ENCODE measurements around the gene SPON2.

The SPON2 gene

GRCh38 chr4:1209821-1210220 is 37.4 kb upstream of the SPON2 start:
- Histone ChIP-seq H3K4me1 (peaks cover 91% of the 10 kb centered on the region), H3K36me3 (peaks cover 45% of the 10 kb centered on the region), H3K4me3 (no peak overlapping the region), H3K4me2 (peak overlapping the region; percentile 83), H3K9me3 (no peaks in the 10 kb centered on the region), H3K27ac (peak overlapping the region; percentile 38), H4K20me1 (peaks cover 72% of the 10 kb centered on the region), H3K9ac (peak overlapping the region; percentile 45; the same call in 1 of the 2 replicates), H3K27me3 (no peaks in the 10 kb centered on the region)
- no peak for TF ChIP-seq Cebpa-rat (IDR thresholded peaks at IDR 0.05)

- no peak for TF ChIP-seq Cebpa-rat (IDR thresholded peaks at IDR 0.05)
- peak overlapping the region; percentile 83 for H3K4me2 ChIP-seq
- no peaks in the 10 kb centered on the region for H3K27me3 ChIP-seq
- H3K27ac ChIP-seq = peak overlapping the region; percentile 38
- peak overlapping the region; percentile 45; the same call in 1 of the 2 replicates for H3K9ac ChIP-seq
- no peak overlapping the region for H3K4me3 ChIP-seq
- H3K9me3 ChIP-seq = no peaks in the 10 kb centered on the region
- peaks cover 65% of the 10 kb centered on the region for H4K20me1 ChIP-seq
- peaks cover 38% of the 10 kb centered on the region for H3K36me3 ChIP-seq
- peaks cover 91% of the 10 kb centered on the region for H3K4me1 ChIP-seq
These were observed 36.8 kb upstream of the SPON2 start for GRCh38 chr4:1208970-1209704.

DNA sequence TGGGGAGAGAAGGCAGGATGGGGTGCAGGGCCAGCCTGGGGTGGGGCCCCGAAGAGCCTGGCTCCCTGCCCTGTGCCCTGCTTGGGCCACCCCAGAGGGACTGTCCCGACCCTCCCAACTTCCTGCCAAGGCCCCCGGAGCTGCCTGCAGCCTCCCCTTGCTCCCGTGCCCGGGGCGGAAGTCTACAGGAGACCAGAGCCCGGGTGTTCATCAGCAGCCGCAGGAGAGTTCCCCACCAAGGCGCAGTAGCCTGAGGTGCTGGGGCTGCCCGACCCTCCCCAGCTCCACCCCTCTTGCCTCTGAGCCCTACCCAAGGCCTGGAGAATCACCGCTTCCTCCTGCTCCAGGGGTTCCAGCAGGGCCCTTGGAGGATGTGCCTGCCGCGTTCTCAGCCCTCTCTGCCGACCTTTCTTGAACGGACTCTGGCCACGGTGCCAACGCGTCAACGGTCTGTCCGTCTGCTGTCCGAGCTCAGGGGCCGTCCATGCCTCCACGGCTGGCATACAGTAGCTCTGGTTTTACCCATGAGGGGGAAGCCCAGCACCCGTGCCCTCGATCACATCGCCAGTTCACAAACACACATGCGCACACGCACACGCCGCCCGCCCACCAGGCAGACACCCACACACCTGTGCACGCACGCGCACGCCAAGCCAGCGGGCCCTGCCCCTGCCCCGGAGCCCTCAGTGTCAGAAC is 36.0 kb upstream of the SPON2 start:
- Histone ChIP-seq H3K9me3 (no peaks in the 10 kb centered on the region), H3K27me3 (no peaks in the 10 kb centered on the region), H3K4me1 (peaks cover 91% of the 10 kb centered on the region), H3K36me3 (peaks cover 31% of the 10 kb centered on the region), H3K9ac (peak overlapping the region; percentile 38; the same call in 1 of the 2 replicates), H4K20me1 (peaks cover 58% of the 10 kb centered on the region), H3K4me3 (no peak overlapping the region; the same call in 1 of the 2 replicates), H3K27ac (peak overlapping the region; percentile 47), H3K4me2 (peak overlapping the region; percentile 83)
- no peak for TF ChIP-seq Cebpa-rat (IDR thresholded peaks at IDR 0.05)

DNA sequence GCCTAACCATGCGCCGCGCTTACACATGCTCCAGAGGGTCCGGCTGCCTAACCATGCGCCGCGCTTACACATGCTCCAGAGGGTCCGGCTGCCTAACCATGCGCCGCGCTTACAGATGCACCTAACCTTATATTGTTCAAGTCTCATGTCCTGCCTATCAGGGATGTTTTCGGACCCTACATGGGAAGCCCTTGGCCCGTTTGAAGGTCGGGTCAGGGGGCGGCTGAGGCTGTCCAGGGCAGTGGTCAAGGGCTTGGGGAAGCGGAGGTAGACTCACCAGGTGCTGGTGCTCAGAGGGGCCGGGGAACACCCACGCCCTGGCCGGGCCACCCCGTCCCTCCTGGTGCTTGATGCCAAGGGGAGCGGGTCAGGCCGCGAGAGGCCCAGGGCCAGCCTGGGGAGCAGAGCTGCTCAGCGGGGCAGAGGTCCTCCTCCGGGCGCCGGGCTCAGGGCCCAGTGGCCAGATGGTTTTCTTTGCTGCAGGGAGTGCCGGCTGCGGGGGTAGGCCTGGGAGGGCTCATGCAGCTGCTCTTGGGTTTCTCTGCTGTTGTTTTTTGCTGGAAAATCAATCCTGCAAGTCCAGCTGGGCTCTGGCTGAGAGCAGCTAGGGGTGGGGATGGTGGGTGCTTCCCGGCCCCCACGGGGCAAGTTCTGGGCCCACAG is 35.4 kb upstream of the SPON2 start:
- peaks cover 51% of the 10 kb centered on the region for H4K20me1 ChIP-seq
- peak overlapping the region; percentile 83 for H3K4me2 ChIP-seq
- peaks cover 24% of the 10 kb centered on the region for H3K36me3 ChIP-seq
- H3K9ac ChIP-seq = peak overlapping the region; percentile 38; the same call in 1 of the 2 replicates
- H3K9me3 ChIP-seq = no peaks in the 10 kb centered on the region
- TF ChIP-seq Cebpa-rat (IDR thresholded peaks at IDR 0.05) = no peak
- no peaks in the 10 kb centered on the region for H3K27me3 ChIP-seq
- peak overlapping the region; percentile 47 for H3K27ac ChIP-seq
- H3K4me1 ChIP-seq = peaks cover 91% of the 10 kb centered on the region
- no peak overlapping the region; the same call in 1 of the 2 replicates for H3K4me3 ChIP-seq

DNA sequence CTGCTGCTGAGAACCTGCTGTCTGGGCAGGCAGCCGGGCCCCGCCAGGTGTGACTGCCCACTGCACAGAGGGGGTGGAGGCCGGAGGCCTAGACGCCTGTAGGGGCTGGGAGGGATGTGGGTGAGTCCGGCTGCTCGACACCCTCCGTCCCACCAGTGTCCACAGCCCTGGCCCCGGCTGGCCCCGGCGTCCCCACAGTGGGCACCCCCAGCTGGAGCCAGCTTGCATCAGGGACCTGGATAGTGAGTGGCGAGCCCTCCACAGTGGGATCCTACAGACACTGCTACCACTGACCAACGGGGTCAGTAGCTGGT is 34.7 kb upstream of the SPON2 start:
- no peak overlapping the region for H3K27ac ChIP-seq
- no peak overlapping the region for H3K9ac ChIP-seq
- no peak for TF ChIP-seq Cebpa-rat (IDR thresholded peaks at IDR 0.05)
- peak overlapping the region; percentile 83; the same call in 1 of the 2 replicates for H3K4me2 ChIP-seq
- H3K4me3 ChIP-seq = no peak overlapping the region
- no peaks in the 10 kb centered on the region for H3K9me3 ChIP-seq
- peaks cover 92% of the 10 kb centered on the region for H3K4me1 ChIP-seq
- H4K20me1 ChIP-seq = peaks cover 45% of the 10 kb centered on the region
- H3K27me3 ChIP-seq = no peaks in the 10 kb centered on the region
- H3K36me3 ChIP-seq = peaks cover 18% of the 10 kb centered on the region

DNA sequence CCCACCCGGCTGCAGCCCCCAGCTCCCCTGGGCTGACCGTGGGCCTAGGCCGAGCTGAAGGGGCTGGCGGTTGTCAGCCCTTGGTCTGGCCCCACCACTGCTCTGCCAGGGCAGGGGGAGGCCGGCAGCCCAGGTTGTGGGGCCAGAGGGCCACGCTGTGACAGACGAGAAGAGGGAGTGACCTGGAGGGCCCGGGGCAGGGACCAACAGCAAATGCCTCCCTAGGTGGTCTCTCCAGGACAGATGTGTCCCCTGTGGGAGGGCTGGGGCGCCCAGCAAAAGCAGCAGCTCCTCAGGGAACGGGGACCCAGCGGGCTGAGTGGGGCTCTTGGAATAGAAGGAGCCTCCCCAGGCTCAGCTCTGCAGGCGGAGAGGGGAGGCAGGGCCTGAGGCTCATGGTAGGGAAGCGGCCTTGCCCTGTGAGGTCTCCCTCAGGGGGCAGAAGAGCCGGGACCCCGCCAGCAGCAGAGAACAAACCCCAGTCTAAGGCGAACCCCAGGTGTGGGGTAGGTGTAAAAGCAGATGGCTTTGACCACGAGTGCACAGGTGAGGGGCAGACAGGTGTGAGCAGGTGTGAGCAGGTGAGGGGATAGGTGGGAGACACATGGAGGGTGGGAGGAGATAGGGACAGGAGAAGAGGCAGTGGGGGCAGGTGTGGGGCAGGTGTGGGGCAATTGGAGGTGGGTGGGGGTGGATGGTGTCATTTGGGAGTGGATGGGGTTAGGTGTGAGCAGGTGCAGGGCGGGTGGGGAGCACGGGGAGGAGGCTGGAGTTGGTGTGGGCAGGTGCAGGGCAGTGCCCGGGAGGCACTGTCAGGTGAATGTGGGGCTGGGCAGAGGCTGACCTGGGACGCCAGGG is 34.1 kb upstream of the SPON2 start:
- peaks cover 98% of the 10 kb centered on the region for H3K4me1 ChIP-seq
- no peaks in the 10 kb centered on the region for H3K27me3 ChIP-seq
- peaks cover 39% of the 10 kb centered on the region for H4K20me1 ChIP-seq
- 0 out of 2 replicates have a peak overlapping the region, but pooled peaks have one; percentile 18 for H3K27ac ChIP-seq
- H3K9me3 ChIP-seq = no peaks in the 10 kb centered on the region
- 0 out of 2 replicates have a peak overlapping the region, but pooled peaks have one; percentile 24 for H3K9ac ChIP-seq
- H3K36me3 ChIP-seq = peaks cover 13% of the 10 kb centered on the region
- H3K4me2 ChIP-seq = peak overlapping the region; percentile 34; the same call in 1 of the 2 replicates
- no peak for TF ChIP-seq Cebpa-rat (IDR thresholded peaks at IDR 0.05)
- H3K4me3 ChIP-seq = no peak overlapping the region

DNA sequence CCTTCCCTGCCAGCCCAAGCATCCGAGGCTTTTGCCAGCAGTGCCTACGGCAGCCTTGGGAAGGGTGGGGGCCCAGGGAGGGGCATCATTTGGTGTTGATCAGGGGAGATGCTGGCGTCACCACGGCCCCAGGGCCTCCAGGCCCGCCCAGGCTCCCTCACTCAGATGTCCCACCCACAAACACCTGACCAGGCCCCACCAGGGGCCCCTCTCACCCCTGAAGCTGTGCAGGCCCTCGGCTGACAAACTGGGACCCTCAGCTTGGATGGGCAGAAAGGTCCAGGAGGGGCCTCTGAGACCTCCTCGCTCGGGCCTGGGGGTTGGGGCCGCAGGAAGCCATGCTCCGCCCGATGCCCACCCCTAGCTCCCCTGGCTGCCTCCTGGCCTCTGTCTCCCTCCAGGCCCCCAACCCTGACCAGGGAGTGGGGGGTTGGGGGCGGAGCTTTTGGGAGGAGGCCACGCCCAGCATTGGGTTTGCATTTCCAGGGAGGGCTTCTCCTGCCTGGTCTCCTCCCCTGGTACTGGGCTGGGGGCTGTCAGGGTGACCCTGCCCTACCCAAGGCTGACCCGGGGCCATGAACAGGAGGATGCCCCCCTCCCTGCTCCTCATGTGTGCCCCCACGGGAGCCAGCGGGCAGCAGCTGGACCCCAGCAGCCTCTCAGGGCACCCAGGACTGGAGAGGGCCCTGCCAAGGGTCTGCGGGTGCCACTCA is 33.4 kb upstream of the SPON2 start:
- peak overlapping the region; percentile 34 for H3K4me2 ChIP-seq
- H3K27ac ChIP-seq = 0 out of 2 replicates have a peak overlapping the region, but pooled peaks have one; percentile 18
- H3K4me1 ChIP-seq = peaks cover 98% of the 10 kb centered on the region
- 0 out of 2 replicates have a peak overlapping the region, but pooled peaks have one; percentile 24 for H3K9ac ChIP-seq
- no peaks in the 10 kb centered on the region for H3K9me3 ChIP-seq
- peaks cover 37% of the 10 kb centered on the region for H4K20me1 ChIP-seq
- TF ChIP-seq Cebpa-rat (IDR thresholded peaks at IDR 0.05) = no peak
- H3K27me3 ChIP-seq = no peaks in the 10 kb centered on the region
- peaks cover 5% of the 10 kb centered on the region for H3K36me3 ChIP-seq
- no peak overlapping the region for H3K4me3 ChIP-seq

- no peak overlapping the region for H3K9ac ChIP-seq
- TF ChIP-seq Cebpa-rat (IDR thresholded peaks at IDR 0.05) = no peak
- peaks cover 32% of the 10 kb centered on the region for H4K20me1 ChIP-seq
- H3K27ac ChIP-seq = no peak overlapping the region
- H3K4me1 ChIP-seq = peaks cover 98% of the 10 kb centered on the region
- peak overlapping the region; percentile 99 for H3K4me2 ChIP-seq
- H3K4me3 ChIP-seq = no peak overlapping the region
- no peaks in the 10 kb centered on the region for H3K9me3 ChIP-seq
- H3K36me3 ChIP-seq = no peaks in the 10 kb centered on the region
- H3K27me3 ChIP-seq = no peaks in the 10 kb centered on the region
These were observed 32.6 kb upstream of the SPON2 start for GRCh38 chr4:1204828-1205585.

Data from BLaER1 (cell line).